Kidney epithelial cell (primary cell): ENCODE results near the gene UBXN10. TPM values are rescaled to one million over a fixed set of nuclear protein-coding genes. Genes with fewer than 3 reads are reported as not detected.

Source experiments
- DNase-seq: peaks from one replicate; pipeline ENCODE4 v3.0.0-alpha.2; 2010; ENCODE audit warnings: low read depth
- H3K27me3 ChIP-seq: 2 replicates; pipeline ENCODE4 v1.6.0; 2011; ENCODE audit warnings: low read length; ENCODE audit not compliant: control insufficient read depth, insufficient read depth
- H3K36me3 ChIP-seq: 2 replicates; pipeline ENCODE4 v1.5.1; 2011; ENCODE audit warnings: low read length; ENCODE audit not compliant: control insufficient read depth, insufficient read depth
- H3K4me3 ChIP-seq: 2 replicates; pipeline ENCODE4 v1.5.1; 2011; ENCODE audit warnings: low read depth, mild to moderate bottlenecking, control low read depth, low read length
- CTCF ChIP-seq: IDR thresholded peaks from 2 replicates; pipeline ENCODE4 v1.5.1; 2011; ENCODE audit warnings: mild to moderate bottlenecking, moderate library complexity, low read length, control low read depth, inconsistent platforms; ENCODE audit not compliant: insufficient read depth, poor library complexity, severe bottlenecking
- total RNA-seq: library from RNA; depleted of rRNA; stranded (reverse); fragments of >200 nt; gene quantifications from 2 replicates; pipeline ENCODE4 v1.2.3, GENCODE V29; 2015

The UBXN10 gene
- total RNA-seq, 1 donor from 2014 or later, result 1.6 TPM

- no peak for DNase-seq
- no peak for TF ChIP-seq CTCF
- Histone ChIP-seq H3K27me3 (peaks cover 2% of the 10 kb centered on the region), H3K4me3 (no peak overlapping the region), H3K36me3 (no peaks in the 10 kb centered on the region)
These were observed 49.1 kb downstream of the UBXN10 start for GRCh38 chr1:20234788-20235535.

GRCh38 chr1:20237646-20238045 lies 51.8 kb downstream of the UBXN10 start:
- DNase-seq, result no peak
- no peak for TF ChIP-seq CTCF
- H3K27me3 ChIP-seq, result peaks cover 2% of the 10 kb centered on the region

GRCh38 chr1:20240012-20240411 lies 54.1 kb downstream of the UBXN10 start:
- H3K27me3 ChIP-seq, result peaks cover 3% of the 10 kb centered on the region
- no peak for TF ChIP-seq CTCF
- DNase-seq, result no peak
- H3K4me3 ChIP-seq, result no peak overlapping the region
- no peaks in the 10 kb centered on the region for H3K36me3 ChIP-seq

More at GRCh38 chr1:20237646-20238045, 51.8 kb downstream of the UBXN10 start:
- no peaks in the 10 kb centered on the region for H3K36me3 ChIP-seq
- H3K4me3 ChIP-seq, result no peak overlapping the region

- DNase-seq, result no peak
- H3K36me3 ChIP-seq, result no peaks in the 10 kb centered on the region
- H3K4me3 ChIP-seq, result no peak overlapping the region
- TF ChIP-seq CTCF, result no peak
- H3K27me3 ChIP-seq, result peaks cover 4% of the 10 kb centered on the region
These were observed 57.1 kb downstream of the UBXN10 start for GRCh38 chr1:20242890-20243479.

Other genes starting within 250 kb of the UBXN10 start
- gene PLA2G2A, start 206.5 kb upstream of the UBXN10 start, total RNA-seq, result not detected in 2 replicates
- not detected in 2 replicates for gene PLA2G5, start 115.9 kb upstream of the UBXN10 start, total RNA-seq
- not detected in 2 replicates for gene PLA2G2D, start 66.6 kb upstream of the UBXN10 start, total RNA-seq
- 6.9 and 9.2 TPM in 2 replicates for gene PLA2G2F, start 46.8 kb upstream of the UBXN10 start, total RNA-seq
- gene PLA2G2C, start 422 bp downstream of the UBXN10 start, total RNA-seq, result not detected in 2 replicates
- gene VWA5B1, start 104.8 kb downstream of the UBXN10 start, total RNA-seq, result 0.14 TPM in 1 of 2 replicates, not detected in the other